IMR-90 (cell line): ENCODE results near the gene NEO1.

Experiments
- CEBPB ChIP-seq: IDR thresholded peaks from 2 replicates; pipeline ENCODE4 v1.6.1; 2012; ENCODE audit warnings: low read depth, low read length, improper control_type of control experiment
- CTCF ChIP-seq: conservative IDR thresholded peaks from 2 replicates; pipeline ENCODE4 v1.5.1; 2012; ENCODE audit warnings: mild to moderate bottlenecking, low read depth, low read length, improper control_type of control experiment
- FOS ChIP-seq: fragments of 150-350 bp; IDR thresholded peaks from 2 replicates; pipeline ENCODE4 v1.6.1; 2016; ENCODE audit warnings: low read depth, low read length
- MAFK ChIP-seq: IDR thresholded peaks from 2 replicates; pipeline ENCODE4 v1.6.1; 2012; ENCODE audit warnings: low read depth, low read length, improper control_type of control experiment
- NFE2L2 ChIP-seq: fragments of 150-350 bp; IDR thresholded peaks from 2 replicates; pipeline ENCODE4 v1.6.1; 2016; ENCODE audit warnings: low read depth, mild to moderate bottlenecking, low read length
- POLR2A ChIP-seq: IDR thresholded peaks from 2 replicates; pipeline ENCODE4 v1.6.1; 2012; ENCODE audit warnings: mild to moderate bottlenecking, low read depth, low read length
- RAD21 ChIP-seq: IDR thresholded peaks from 2 replicates; pipeline ENCODE4 v1.6.1; 2012; ENCODE audit warnings: low read length, improper control_type of control experiment
- RFX5 ChIP-seq: IDR thresholded peaks from 2 replicates; pipeline ENCODE4 v1.8.0; 2012; ENCODE audit warnings: low read depth, mild to moderate bottlenecking, low read length, moderate library complexity
- SMC3 ChIP-seq: fragments of 150-350 bp; IDR thresholded peaks from 2 replicates; pipeline ENCODE4 v1.6.1; 2016; ENCODE audit warnings: low read depth, mild to moderate bottlenecking, antibody characterized with exemption, low read length, moderate library complexity
- USF2 ChIP-seq: fragments of 150-350 bp; IDR thresholded peaks from 2 replicates; pipeline ENCODE4 v1.6.1; 2017; ENCODE audit warnings: mild to moderate bottlenecking, antibody characterized with exemption, low read length, low read depth
- TF ChIP-seq, protein P1 (sequence below): fragments of 150-350 bp; IDR thresholded peaks from 2 replicates; pipeline ENCODE4 v1.6.1; 2016; ENCODE audit warnings: low read depth, mild to moderate bottlenecking, low read length, moderate library complexity, borderline replicate concordance

DNA sequence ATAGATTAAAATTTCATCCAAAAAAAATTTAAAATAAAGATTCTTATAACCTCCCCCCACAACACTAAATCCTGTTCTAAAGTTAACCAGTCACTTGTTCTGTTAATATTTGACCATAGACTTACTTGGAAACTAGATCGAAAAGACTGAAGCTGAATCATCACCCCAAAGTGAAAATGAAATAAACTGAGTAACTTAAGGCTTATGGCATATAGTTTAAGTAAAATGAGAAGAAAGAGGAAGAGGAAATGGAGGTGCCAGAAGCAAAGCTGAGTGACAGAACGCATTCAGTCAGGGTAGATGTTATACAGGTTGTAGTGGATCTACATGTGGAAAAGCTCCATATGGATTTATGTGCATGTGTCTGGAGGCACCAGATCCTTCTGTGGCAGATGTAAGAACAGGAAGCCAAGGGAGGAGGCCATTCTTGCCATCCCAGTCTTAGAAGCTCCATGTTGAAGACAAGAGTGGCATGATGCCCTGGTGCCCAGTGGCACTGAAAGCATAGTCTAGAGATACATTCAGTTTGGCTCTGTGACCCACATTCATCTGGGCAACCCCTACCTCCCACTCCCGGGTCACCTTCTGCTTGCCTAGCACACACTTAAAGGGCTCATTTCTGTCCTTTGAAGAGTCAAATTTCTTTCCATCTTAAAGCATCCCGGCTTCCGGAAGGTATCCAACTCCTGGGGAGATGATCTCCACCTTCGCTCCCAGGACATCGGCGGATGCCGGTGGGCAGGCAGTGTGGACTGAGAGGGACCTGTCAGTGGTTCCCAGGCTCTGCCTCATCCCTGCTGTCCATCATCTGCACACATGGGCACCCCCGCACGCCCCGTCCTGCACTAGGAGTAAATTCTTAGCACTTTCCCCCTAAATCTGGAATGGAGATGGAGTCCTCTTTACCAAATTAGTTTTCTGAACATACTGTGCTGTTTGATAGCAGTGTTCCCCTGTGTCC, 90.8 kb downstream of the NEO1 start:
- no peak for TF ChIP-seq CTCF
- no peak for TF ChIP-seq MAFK
- TF ChIP-seq RAD21, result no peak
- TF ChIP-seq POLR2A, result no peak
- no peak for TF ChIP-seq USF2
- TF ChIP-seq SMC3, result no peak
- TF ChIP-seq FOS, result no peak
- TF ChIP-seq, protein P1, sequence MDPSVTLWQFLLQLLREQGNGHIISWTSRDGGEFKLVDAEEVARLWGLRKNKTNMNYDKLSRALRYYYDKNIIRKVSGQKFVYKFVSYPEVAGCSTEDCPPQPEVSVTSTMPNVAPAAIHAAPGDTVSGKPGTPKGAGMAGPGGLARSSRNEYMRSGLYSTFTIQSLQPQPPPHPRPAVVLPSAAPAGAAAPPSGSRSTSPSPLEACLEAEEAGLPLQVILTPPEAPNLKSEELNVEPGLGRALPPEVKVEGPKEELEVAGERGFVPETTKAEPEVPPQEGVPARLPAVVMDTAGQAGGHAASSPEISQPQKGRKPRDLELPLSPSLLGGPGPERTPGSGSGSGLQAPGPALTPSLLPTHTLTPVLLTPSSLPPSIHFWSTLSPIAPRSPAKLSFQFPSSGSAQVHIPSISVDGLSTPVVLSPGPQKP, result no peak
- no peak for TF ChIP-seq CEBPB
- TF ChIP-seq RFX5, result no peak
- TF ChIP-seq NFE2L2, result no peak
